Measurements from ENCODE around the gene STX18. TPM values are rescaled to one million over a fixed set of nuclear protein-coding genes. Genes with fewer than 3 reads are reported as not detected.

STX18 gene
- total and polyA plus RNA-seq, 2 experiments from 2014 or later, result 15.9 to 18.1 TPM

DNA sequence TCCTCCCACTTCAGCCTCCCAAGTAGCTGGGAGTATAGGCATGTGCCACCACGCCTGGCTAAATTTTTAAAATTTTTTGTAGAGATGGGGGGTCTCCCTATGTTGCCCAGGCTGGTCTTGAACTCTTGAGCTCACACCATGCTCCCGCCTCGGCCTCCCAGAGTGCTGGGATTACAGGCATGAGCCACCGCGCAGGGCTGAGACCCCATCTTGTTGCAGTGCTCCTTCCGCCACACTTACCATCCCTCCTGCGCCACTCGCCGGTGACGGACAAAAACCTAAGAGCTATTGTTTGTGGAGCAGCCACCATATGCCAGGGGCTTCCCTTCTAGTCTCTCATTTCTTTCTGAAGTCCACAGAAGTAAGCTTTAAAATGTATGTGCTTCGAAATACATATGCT, 120.5 kb downstream of the STX18 start (continued):
- TF ChIP-seq JUNB (IDR thresholded peaks at IDR 0.05; ENCODE audit: unreplicated experiment), result no peak
- TF ChIP-seq POLR2AphosphoS5 (IDR thresholded peaks at IDR 0.05; ENCODE audit: low read depth), result no peak
- TF ChIP-seq STAT1 (IDR thresholded peaks at IDR 0.05; ENCODE audit: unreplicated experiment), result no peak
- TF ChIP-seq EZH2phosphoT487 (IDR thresholded peaks at IDR 0.05; ENCODE audit: unreplicated experiment), result no peak

DNA sequence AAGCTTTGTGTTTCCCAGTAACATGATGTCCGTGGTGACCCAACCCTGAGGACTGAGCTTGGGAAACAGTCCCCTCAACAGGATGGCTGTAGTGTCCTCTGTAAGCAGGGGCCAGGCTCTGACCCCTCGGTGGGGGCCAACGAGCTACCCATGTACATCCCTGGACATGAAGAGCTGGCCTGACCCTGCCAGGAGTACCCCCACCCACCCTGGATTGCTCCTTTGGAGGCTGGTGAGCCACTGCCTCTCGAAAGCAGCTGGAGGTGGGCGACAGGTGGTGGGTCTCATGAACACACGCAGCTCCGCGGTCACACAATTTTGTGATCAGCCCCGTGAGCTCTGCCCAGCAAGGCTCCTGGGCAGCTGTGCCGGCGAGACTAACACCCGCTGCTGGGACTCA, 121.4 kb downstream of the STX18 start:
- Histone ChIP-seq H3F3A (replicated peaks; ENCODE audit: low read depth) (no peaks in the 10 kb centered on the region), H3K4me1 (ENCODE audit: insufficient read depth) (peaks cover 29% of the 10 kb centered on the region), H2AFZ (no peak overlapping the region), H3K4me3 (no peak overlapping the region), H3K27ac (ENCODE audit: low read depth) (no peak overlapping the region), H3K9me2 (ENCODE audit: insufficient read depth) (no peaks in the 10 kb centered on the region), H3K4me2 (no peak overlapping the region), H3K36me3 (ENCODE audit: insufficient read depth) (0 out of 2 replicates have a peak, but pooled peaks cover 8% of the 10 kb centered on the region), H3K79me2 (replicated peaks; ENCODE audit: insufficient read depth) (no peaks in the 10 kb centered on the region), H3K27me3 (ENCODE audit: insufficient read depth) (no peaks in the 10 kb centered on the region), H4K20me1 (replicated peaks; ENCODE audit: insufficient read depth) (no peaks in the 10 kb centered on the region)
- ATAC-seq (no peak), DNase-seq (ENCODE audit: low spot score) (no peak)
- Mint-ChIP-seq H3K4me3 (no peak overlapping the region), H3K4me1 (peaks cover 33% of the 10 kb centered on the region), H3K27ac (no peak overlapping the region), H3K9me3 (peaks cover 2% of the 10 kb centered on the region; the same call in 2 of the 3 replicates), H3K36me3 (ENCODE audit: low read depth) (peaks cover 52% of the 10 kb centered on the region), H3K27me3 (ENCODE audit: insufficient read depth, low read depth, poor library complexity) (peaks cover 21% of the 10 kb centered on the region)
- TF ChIP-seq, protein P1, sequence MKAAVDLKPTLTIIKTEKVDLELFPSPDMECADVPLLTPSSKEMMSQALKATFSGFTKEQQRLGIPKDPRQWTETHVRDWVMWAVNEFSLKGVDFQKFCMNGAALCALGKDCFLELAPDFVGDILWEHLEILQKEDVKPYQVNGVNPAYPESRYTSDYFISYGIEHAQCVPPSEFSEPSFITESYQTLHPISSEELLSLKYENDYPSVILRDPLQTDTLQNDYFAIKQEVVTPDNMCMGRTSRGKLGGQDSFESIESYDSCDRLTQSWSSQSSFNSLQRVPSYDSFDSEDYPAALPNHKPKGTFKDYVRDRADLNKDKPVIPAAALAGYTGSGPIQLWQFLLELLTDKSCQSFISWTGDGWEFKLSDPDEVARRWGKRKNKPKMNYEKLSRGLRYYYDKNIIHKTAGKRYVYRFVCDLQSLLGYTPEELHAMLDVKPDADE (IDR thresholded peaks at IDR 0.05), result no peak
- TF ChIP-seq POLR2AphosphoS5 (IDR thresholded peaks at IDR 0.05; ENCODE audit: low read depth) (no peak), NANOG (IDR thresholded peaks at IDR 0.05; ENCODE audit: borderline replicate concordance) (no peak), ZNF114 (CRISPR knock-in tag; IDR thresholded peaks at IDR 0.05) (no peak), ZNF331 (CRISPR knock-in tag; IDR thresholded peaks at IDR 0.05; ENCODE audit: low read depth) (no peak), JUNB (IDR thresholded peaks at IDR 0.05; ENCODE audit: unreplicated experiment) (no peak), EZH2phosphoT487 (IDR thresholded peaks at IDR 0.05; ENCODE audit: unreplicated experiment) (no peak), EZH2 (IDR thresholded peaks at IDR 0.05; ENCODE audit: low read depth, unreplicated experiment) (no peak)

- Mint-ChIP-seq H3K27me3 (ENCODE audit: insufficient read depth, low read depth, poor library complexity) (peaks cover 19% of the 10 kb centered on the region), H3K4me1 (peaks cover 28% of the 10 kb centered on the region), H3K9me3 (peaks cover 2% of the 10 kb centered on the region; the same call in 2 of the 3 replicates), H3K36me3 (ENCODE audit: low read depth) (peaks cover 52% of the 10 kb centered on the region), H3K4me3 (no peak overlapping the region), H3K27ac (no peak overlapping the region; the same call in 1 of the 2 replicates)
- Histone ChIP-seq H3K4me3 (no peak overlapping the region), H3K9me2 (ENCODE audit: insufficient read depth) (no peaks in the 10 kb centered on the region), H4K20me1 (replicated peaks; ENCODE audit: insufficient read depth) (no peaks in the 10 kb centered on the region), H3K4me2 (no peak overlapping the region), H3K27ac (ENCODE audit: low read depth) (no peak overlapping the region), H3K36me3 (ENCODE audit: insufficient read depth) (0 out of 2 replicates have a peak, but pooled peaks cover 8% of the 10 kb centered on the region), H3K27me3 (ENCODE audit: insufficient read depth) (no peaks in the 10 kb centered on the region), H3K4me1 (ENCODE audit: insufficient read depth) (peaks cover 24% of the 10 kb centered on the region), H3K79me2 (replicated peaks; ENCODE audit: insufficient read depth) (no peaks in the 10 kb centered on the region), H2AFZ (no peak overlapping the region), H3F3A (replicated peaks; ENCODE audit: low read depth) (no peaks in the 10 kb centered on the region)
- TF ChIP-seq, protein P2, sequence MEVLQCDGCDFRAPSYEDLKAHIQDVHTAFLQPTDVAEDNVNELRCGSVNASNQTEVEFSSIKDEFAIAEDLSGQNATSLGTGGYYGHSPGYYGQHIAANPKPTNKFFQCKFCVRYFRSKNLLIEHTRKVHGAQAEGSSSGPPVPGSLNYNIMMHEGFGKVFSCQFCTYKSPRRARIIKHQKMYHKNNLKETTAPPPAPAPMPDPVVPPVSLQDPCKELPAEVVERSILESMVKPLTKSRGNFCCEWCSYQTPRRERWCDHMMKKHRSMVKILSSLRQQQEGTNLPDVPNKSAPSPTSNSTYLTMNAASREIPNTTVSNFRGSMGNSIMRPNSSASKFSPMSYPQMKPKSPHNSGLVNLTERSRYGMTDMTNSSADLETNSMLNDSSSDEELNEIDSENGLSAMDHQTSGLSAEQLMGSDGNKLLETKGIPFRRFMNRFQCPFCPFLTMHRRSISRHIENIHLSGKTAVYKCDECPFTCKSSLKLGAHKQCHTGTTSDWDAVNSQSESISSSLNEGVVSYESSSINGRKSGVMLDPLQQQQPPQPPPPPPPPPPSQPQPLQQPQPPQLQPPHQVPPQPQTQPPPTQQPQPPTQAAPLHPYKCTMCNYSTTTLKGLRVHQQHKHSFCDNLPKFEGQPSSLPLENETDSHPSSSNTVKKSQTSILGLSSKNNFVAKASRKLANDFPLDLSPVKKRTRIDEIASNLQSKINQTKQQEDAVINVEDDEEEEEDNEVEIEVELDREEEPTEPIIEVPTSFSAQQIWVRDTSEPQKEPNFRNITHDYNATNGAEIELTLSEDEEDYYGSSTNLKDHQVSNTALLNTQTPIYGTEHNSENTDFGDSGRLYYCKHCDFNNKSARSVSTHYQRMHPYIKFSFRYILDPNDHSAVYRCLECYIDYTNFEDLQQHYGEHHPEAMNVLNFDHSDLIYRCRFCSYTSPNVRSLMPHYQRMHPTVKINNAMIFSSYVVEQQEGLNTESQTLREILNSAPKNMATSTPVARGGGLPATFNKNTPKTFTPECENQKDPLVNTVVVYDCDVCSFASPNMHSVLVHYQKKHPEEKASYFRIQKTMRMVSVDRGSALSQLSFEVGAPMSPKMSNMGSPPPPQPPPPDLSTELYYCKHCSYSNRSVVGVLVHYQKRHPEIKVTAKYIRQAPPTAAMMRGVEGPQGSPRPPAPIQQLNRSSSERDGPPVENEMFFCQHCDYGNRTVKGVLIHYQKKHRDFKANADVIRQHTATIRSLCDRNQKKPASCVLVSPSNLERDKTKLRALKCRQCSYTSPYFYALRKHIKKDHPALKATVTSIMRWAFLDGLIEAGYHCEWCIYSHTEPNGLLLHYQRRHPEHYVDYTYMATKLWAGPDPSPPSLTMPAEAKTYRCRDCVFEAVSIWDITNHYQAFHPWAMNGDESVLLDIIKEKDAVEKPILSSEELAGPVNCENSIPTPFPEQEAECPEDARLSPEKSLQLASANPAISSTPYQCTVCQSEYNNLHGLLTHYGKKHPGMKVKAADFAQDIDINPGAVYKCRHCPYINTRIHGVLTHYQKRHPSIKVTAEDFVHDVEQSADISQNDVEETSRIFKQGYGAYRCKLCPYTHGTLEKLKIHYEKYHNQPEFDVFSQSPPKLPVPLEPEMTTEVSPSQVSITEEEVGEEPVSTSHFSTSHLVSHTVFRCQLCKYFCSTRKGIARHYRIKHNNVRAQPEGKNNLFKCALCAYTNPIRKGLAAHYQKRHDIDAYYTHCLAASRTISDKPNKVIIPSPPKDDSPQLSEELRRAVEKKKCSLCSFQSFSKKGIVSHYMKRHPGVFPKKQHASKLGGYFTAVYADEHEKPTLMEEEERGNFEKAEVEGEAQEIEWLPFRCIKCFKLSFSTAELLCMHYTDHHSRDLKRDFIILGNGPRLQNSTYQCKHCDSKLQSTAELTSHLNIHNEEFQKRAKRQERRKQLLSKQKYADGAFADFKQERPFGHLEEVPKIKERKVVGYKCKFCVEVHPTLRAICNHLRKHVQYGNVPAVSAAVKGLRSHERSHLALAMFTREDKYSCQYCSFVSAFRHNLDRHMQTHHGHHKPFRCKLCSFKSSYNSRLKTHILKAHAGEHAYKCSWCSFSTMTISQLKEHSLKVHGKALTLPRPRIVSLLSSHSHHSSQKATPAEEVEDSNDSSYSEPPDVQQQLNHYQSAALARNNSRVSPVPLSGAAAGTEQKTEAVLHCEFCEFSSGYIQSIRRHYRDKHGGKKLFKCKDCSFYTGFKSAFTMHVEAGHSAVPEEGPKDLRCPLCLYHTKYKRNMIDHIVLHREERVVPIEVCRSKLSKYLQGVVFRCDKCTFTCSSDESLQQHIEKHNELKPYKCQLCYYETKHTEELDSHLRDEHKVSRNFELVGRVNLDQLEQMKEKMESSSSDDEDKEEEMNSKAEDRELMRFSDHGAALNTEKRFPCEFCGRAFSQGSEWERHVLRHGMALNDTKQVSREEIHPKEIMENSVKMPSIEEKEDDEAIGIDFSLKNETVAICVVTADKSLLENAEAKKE (CRISPR knock-in tag; IDR thresholded peaks at IDR 0.05), result no peak
- no peak for TF ChIP-seq EZH2phosphoT487 (IDR thresholded peaks at IDR 0.05; ENCODE audit: unreplicated experiment)
- no peak for TF ChIP-seq CTCF (conservative IDR thresholded peaks at IDR 0.05; ENCODE audit: low read depth in 2 of 2)
- no peak for TF ChIP-seq CREB1 (CRISPR knock-in tag; IDR thresholded peaks at IDR 0.05; ENCODE audit: low read depth)
- no peak for TF ChIP-seq ZNF331 (CRISPR knock-in tag; IDR thresholded peaks at IDR 0.05; ENCODE audit: low read depth)
- ATAC-seq (no peak), DNase-seq (ENCODE audit: low spot score) (no peak)
Observed at GRCh38 chr4:4419896-4420295, 122.0 kb downstream of the STX18 start.
